22Rv1 (cell line): ENCODE results near the gene PUDP.

Source experiments
- CTCF ChIP-seq: fragments of 450-650 bp; IDR thresholded peaks from 2 replicates; pipeline ENCODE4 v1.5.1; 2017; ENCODE audit warnings: mild to moderate bottlenecking
- ZFX ChIP-seq: fragments of 450-650 bp; IDR thresholded peaks from 2 replicates; pipeline ENCODE4 v1.6.1; 2017; ENCODE audit warnings: antibody characterized with exemption, borderline replicate concordance

- TF ChIP-seq CTCF = no peak
- no peak for TF ChIP-seq ZFX
Measured at GRCh38 chrX:7091923-7092322, 56.0 kb downstream of the PUDP start.
